ENCODE data around the gene PREPL. TPM values are rescaled to one million over a fixed set of nuclear protein-coding genes. Genes with fewer than 3 reads are reported as not detected.
"Not testable (repeated sequence)": the region's sequence is repeated elsewhere in the genome, so short reads cannot be mapped to it uniquely, and the experiment has no call there.

PREPL gene
- total RNA-seq, 1 donor from 2014 or later: 23.7 TPM

DNA sequence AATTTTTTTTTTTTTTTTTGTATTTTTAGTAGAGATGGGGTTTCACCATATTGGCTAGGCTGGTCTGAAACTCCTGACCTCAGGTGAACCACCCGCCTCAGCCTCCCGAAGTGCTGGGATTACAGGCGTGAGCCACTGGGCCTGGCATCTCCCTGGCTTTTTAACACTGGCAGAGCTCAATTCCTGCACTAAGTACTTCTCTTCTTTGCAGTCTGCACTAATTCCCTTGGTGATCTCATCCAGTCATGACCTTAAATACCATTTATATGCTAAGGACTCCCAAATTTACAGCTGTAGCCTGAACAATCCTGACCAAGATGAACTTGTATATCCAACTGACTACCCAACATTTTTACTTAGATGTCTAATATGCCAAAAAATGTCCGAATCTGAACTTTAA lies 10.2 kb downstream of the PREPL start:
- intact Hi-C loops (cut with micrococcal nuclease): no loop called here

DNA sequence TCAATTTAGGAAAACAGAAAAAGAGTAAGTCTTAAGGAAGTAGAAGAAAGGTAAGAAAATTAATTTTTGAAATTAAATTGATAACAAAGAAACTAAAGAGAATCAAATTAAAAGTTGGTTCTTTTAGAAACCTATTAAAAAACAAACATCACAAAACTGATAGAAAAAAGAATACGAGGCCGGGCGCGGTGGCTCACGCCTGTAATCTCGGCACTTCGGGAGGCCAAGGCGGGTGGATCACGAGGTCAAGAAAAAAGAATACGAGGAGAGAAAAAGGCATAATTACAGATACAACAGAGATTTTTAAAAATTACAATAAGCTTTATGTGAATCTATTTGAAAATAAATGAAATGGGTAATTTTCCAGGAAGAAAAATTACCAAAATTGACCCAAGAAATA lies 11.8 kb downstream of the PREPL start:
- intact Hi-C loops (cut with micrococcal nuclease): no loop called here

DNA sequence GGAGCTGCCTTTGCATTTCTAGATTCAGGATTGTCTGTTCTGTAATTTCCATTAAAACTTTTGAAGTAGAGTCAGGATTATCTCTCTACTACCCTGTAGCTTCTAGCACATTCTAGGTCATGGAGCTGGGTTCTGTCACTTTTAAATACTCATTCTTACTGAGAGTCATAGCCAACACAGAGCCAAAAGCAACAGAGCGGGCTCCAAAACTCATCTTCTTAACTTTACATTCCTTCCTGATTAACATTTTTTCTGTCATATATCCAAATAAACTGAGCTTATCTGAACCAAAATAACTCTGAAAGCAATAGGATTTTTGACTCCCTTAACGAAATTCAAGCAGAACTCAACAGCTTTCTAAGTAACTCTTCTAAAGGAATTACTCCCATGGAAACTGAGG lies 12.9 kb downstream of the PREPL start:
- intact Hi-C loops (cut with micrococcal nuclease): no loop called here

GRCh38 chr2:44347526-44347925 lies 13.8 kb downstream of the PREPL start:
- intact Hi-C loops (cut with micrococcal nuclease): no loop called here

DNA sequence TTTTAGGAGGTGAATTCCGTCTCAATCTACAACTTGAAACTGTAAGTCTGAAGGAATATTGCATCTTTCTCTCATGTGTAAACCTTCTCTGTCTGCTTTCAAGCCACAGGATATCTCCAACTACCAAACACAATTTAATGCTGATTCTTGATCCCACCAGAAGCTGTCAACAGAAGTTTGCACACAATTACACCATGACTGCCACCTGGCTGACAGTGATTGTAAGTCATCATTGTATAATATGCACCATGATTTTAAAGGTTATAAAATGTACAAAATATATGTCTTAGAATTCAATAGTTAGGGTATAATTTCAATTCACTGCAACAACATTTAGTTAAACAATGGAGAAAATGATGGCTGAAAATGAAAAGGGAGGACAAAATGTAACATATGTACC lies 18.4 kb downstream of the PREPL start:
- intact Hi-C loops (cut with micrococcal nuclease): loop anchor here (1.0 to 2.0 kb wide), 4 partner anchors 99 to 392 kb away; no protein-coding TSS in a partner anchor

GRCh38 chr2:44335806-44336538 lies 25.3 kb downstream of the PREPL start:
- intact Hi-C loops (cut with micrococcal nuclease): no loop called here

- intact Hi-C loops (cut with micrococcal nuclease): no loop called here
Measured at GRCh38 chr2:44333994-44334393, 27.3 kb downstream of the PREPL start.

DNA sequence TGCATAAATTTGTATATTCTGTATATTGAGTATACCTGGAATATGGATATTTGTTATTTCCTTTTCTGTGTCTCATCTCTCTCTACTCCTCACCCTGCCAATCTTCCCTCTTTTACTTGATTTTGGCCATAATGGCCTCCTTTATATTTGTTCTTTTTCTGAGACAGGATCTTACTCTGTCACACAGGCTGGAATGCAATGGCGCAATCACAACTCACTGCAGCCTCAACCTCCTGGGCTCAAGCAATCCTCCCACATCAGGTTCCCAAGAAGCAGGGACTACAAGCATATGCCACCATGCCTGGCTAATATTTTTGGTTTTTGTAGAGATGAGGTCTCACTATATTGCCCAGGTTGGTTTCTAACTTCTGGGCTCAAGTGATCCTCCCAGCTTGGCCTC lies 30.5 kb downstream of the PREPL start:
- intact Hi-C loops (cut with micrococcal nuclease): no loop called here

DNA sequence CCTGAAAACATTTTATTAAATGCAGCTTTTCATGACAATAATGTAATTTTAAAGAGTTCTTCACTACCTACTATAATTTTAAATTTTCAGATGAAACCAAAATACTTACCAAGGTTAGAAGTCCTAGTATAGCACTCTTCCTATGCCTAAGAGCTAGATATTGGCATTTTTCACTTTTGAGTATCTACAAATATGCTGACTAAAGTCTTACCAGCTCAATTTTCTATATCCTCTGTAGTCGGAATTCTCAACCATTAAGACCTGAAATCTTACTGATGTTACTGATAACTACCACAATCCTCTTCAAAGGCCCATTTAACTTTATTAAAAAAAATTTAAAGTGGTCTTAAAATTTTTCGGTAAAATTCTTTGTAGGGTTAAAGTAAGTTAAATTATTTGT lies 32.0 kb downstream of the PREPL start:
- intact Hi-C loops (cut with micrococcal nuclease): no loop called here

DNA sequence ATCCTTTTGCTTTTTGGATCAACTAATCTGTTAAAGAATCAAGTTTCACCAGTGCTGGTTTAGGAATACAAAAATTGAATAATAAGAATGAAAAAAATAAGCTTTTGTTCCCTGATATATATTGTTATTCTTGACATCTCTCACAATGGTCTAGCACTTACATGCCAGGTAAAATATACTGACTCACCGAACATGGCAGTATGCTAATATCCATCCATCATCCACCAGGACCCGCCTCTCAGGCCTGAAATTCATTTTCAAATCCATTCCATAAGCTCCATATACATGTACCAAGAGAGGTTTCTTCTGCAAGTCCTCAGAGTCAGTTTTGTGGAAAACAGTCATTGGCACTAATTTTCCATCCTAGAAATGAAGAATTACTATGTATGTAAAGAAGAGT lies 32.5 kb downstream of the PREPL start:
- intact Hi-C loops (cut with micrococcal nuclease): no loop called here

GRCh38 chr2:44326548-44327264 lies 34.6 kb downstream of the PREPL start:
- intact Hi-C loops (cut with micrococcal nuclease): no loop called here

- intact Hi-C loops (cut with micrococcal nuclease): no loop called here
Measured at GRCh38 chr2:44325897-44326296, 35.4 kb downstream of the PREPL start.

DNA sequence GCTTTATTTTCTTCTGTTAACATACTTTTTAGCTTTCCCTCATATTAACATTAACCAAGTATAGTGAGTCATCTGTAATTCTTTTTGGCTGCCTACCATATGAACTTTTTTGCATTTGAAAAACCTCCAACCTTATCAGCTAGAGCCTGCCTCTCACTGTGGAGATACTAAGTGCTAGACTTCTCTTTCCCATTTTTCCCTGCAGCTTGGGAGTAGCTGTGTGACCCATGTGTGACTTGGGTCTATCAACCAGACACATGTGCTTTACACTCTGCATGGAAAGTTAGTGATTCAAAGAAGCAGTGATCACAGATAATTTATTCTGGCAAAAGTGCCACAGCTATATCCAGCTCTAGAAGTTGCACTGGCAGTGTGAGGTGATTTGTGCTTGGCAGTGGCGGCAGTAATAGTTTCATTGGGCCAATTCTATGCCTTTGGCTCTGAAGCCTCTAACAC lies 36.3 kb downstream of the PREPL start:
- intact Hi-C loops (cut with micrococcal nuclease): no loop called here

DNA sequence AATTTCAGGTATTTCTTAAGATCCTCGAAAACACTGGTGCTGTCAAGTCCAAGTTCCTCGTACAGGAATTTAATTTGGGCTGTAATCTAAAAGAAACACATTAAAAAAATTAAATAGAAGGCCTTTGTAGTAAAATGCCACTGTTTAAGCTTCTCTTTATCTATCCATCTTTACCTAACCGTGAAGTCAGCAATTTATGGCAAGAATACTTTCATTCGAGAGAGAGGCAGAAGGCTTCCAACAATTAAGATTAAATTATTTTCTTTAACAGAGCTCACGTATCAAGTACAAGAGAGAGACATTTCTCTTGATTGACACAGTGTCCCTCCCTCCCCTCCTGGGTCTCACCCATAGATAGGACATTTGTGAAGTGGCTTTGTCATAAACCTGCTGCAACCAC lies 39.9 kb downstream of the PREPL start:
- intact Hi-C loops (cut with micrococcal nuclease): no loop called here

- intact Hi-C loops (cut with micrococcal nuclease): no loop called here
Measured at GRCh38 chr2:44320832-44321231, 40.5 kb downstream of the PREPL start.

DNA sequence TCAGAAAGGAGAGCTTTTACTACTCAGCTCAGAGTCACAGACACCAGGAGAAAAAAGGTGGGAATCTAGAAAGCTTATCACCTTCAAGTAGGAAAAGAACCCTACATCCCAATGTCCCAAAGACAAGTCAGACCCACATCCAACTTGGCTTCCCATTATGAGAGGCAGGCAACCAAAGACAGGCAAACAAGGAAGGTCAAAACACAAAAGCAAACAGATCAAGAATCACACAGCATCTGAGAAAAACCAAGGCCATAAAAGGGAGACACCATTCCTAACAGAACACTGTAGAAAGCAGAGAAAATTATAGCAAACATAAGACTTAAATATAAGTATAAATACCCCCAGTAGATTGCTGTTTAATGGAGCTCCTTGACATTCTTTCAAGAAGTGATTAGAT lies 45.3 kb downstream of the PREPL start:
- intact Hi-C loops (cut with micrococcal nuclease): no loop called here

- intact Hi-C loops (cut with micrococcal nuclease): no loop called here
Measured at GRCh38 chr2:44314362-44314761, 46.9 kb downstream of the PREPL start.

DNA sequence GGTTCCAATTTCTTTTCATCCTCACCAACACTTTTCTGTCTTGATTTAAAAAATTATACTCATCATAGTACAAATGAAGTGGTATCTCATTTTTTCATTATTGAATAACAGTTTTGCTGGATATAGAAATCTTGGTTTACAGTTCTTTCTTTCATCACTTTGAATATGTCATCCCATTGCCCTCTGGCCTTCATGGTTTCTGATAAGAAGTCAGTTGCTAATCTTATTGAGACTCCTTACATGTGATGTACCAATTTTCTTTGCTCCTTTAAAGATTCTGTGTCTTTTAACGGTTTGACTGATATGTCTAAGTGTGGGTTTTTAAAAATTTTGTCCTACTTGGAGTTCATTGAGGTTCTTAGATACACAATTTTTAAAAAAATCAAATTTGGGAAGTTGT lies 51.0 kb downstream of the PREPL start:
- intact Hi-C loops (cut with micrococcal nuclease): no loop called here

GRCh38 chr2:44305882-44306281 lies 55.4 kb downstream of the PREPL start:
- intact Hi-C loops (cut with micrococcal nuclease): no loop called here

- intact Hi-C loops (cut with micrococcal nuclease): no loop called here
Measured at GRCh38 chr2:44304258-44304657, 57.0 kb downstream of the PREPL start.

DNA sequence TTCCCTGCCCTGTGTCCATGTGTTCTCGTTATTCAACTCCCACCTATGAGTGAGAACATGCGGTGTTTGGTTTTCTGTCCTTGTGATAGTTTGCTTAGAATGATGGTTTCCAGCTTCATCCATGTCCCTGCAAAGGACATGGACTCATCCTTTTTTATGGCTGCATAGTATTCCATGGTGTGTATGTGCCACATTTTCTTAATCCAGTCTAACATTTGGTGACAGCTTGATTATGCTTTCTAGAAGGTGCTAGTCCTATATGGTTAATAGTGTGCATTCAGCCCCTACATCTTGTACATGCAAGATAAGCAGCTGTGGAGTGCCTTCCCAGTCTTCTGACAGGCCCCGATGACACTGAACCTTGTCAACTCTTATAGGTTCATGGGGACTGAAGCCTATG lies 57.5 kb downstream of the PREPL start:
- intact Hi-C loops (cut with micrococcal nuclease): not testable (repeated sequence)

DNA sequence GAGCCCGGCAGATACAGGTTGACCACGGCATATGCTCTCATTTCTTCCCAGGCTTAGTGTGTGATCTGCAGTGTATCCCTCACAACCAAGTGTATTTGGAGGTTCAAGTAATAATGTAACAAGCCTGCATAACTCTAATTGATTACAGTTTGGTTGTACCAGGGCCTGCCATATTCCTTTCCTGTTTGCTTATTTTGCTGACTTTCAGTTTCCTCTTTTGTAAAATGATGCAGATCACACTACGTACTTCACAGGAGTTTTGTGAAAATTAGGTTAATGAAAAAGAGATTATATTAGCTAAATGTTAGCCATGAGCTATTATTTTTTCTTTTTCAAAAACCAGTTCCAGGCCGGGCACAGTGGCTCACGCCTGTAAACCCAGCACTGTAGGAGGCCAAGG lies 60.2 kb downstream of the PREPL start:
- intact Hi-C loops (cut with micrococcal nuclease): no loop called here

- intact Hi-C loops (cut with micrococcal nuclease): no loop called here
Measured at GRCh38 chr2:44299635-44300034, 61.7 kb downstream of the PREPL start.

All from T-helper 1 cell treated with Interleukin-12 subunit alpha and Interleukin-12 subunit beta and Interleukin-4 antibody, amounts not matched to agents 30 ng/mL and 1 ng/mL, for 36 hours (primary cell).